Measurements from ENCODE around the gene PRR27.
"Not testable (repeated sequence)": the region's sequence is repeated elsewhere in the genome, so short reads cannot be mapped to it uniquely, and the experiment has no call there.

PRR27 gene

DNA sequence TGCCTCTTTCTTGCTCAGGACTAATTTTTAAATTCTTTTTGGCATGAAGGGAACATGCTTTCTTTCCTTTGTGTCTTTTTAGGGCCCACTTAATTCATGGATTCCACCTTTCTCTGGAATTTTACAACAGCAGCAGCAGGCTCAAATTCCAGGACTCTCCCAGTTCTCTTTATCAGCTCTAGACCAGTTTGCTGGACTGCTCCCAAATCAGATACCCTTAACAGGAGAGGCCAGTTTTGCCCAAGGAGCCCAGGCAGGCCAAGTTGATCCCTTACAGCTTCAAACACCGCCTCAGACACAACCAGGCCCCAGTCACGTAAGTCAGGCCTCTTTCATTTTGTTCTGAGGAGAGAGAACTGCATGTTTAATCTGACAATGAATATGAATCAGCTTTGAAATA, 43.8 kb downstream of the PRR27 start:
- DNase-seq (ENCODE audit: low read depth), result no peak

DNA sequence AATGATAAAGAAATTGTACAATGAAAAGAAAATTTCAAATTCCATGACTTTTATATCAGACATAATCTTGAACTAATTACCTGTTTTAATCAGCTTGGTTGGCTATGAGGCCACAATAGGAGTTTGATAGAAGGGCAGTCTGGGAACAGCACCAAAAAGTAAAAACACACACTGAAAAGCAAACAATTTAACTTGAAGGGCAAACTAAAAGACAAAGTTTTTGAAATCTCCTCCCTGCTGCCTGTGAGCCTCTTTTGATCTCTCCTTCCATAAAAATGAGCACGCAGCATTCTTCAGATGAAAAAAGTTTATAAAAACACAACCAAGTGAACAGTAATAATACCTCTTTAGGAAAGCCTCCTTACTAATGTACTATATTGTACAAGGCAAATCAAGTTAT, 49.6 kb downstream of the PRR27 start:
- DNase-seq (ENCODE audit: low read depth), result no peak

DNA sequence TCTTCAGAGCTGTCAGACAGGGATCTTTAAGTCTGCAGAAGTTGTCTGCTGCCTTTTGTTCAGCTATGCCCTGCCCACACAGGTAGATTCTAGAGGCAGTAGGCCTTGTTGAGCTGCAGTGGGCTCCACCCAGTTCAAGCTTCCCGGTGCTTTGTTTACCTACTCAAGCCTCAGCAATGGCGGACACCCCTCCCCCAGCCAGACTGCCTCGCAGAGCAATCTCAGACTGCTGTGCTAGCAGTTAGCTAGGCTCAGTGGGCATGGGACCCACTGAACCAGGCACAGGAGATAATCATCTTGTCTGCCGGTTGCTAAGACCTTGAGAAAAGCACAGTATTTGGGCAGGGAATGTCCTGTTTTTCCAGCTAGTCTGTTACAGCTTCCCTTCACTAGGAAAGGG, 58.7 kb downstream of the PRR27 start:
- not testable (repeated sequence) for DNase-seq (ENCODE audit: low read depth)

Measured in stromal cell of bone marrow (primary cell).